Measurements from ENCODE around the gene CCR3.

DNA sequence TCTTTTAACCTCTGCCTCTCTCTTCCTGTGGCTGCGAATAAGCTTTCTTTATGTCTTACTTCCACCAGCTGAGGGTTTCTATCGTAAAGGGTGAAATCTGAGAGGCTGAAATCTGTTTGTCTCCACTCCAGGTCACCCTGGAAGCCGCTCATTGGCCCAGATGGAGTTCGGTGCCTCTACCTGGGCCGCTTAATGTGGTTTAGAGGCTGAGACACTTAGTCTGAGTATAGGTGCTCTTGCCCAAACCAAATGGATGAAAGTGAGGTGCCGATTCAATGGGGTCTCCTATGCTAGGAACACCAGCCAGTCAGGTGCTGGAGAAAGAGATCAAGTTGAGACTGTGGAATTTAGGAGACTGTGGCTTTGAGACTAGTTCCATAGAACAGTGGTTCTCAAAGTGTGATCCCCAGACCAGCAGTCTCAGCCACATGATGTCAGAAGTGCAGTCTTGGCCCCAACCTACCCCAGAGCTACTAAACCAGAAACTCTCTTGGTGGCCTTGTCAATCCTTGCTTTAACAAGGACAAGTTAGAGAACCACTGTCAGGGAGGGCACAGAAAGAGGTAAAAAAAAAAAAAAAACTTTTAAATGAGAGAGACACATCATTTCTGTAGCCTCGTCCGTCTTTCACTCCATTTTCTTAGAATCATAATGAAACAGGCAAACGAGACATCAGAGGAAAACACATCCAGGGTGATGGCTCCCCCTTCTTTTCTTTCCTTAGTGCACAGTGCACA is 56.8 kb downstream of the CCR3 start:
- TF ChIP-seq YY1 (IDR thresholded peaks at IDR 0.05; ENCODE audit: low read depth) (no peak), FOXM1 (IDR thresholded peaks at IDR 0.05; ENCODE audit: borderline replicate concordance, low read depth) (no peak), CEBPB (IDR thresholded peaks at IDR 0.05) (no peak), TCF12 (IDR thresholded peaks at IDR 0.05; ENCODE audit: low read depth) (no peak)
- TF ChIP-seq, protein P1, sequence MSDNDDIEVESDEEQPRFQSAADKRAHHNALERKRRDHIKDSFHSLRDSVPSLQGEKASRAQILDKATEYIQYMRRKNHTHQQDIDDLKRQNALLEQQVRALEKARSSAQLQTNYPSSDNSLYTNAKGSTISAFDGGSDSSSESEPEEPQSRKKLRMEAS (IDR thresholded peaks at IDR 0.05) = no peak

Measured in Ishikawa (cell line).